Choroid plexus epithelial cell (primary cell): ENCODE data around the gene ADAMTS9.

Source experiments
- DNase-seq: peaks from one replicate; pipeline ENCODE4 v3.0.0-alpha.2; 2010; ENCODE audit warnings: low read depth
- H3K4me3 ChIP-seq: 2 replicates; pipeline ENCODE4 v1.5.1; 2011; ENCODE audit warnings: low read depth, mild to moderate bottlenecking, control low read depth, low read length, moderate library complexity
- CTCF ChIP-seq: conservative IDR thresholded peaks from 2 replicates; pipeline ENCODE4 v1.5.1; 2011; ENCODE audit warnings: low read depth, mild to moderate bottlenecking, control low read depth, inconsistent platforms, low read length, moderate library complexity

The ADAMTS9 gene

GRCh38 chr3:64568895-64569517 is 118.8 kb downstream of the ADAMTS9 start:
- no peak overlapping the region for H3K4me3 ChIP-seq
- no peak for TF ChIP-seq CTCF
- no peak for DNase-seq

- no peak for TF ChIP-seq CTCF
- no peak overlapping the region for H3K4me3 ChIP-seq
- no peak for DNase-seq
These were observed 120.9 kb downstream of the ADAMTS9 start for GRCh38 chr3:64566859-64567258.

- no peak overlapping the region for H3K4me3 ChIP-seq
- peak; percentile 66 for DNase-seq
- no peak for TF ChIP-seq CTCF
These were observed 124.0 kb downstream of the ADAMTS9 start for GRCh38 chr3:64563751-64564150.

GRCh38 chr3:64561868-64562267 is 125.9 kb downstream of the ADAMTS9 start:
- no peak for TF ChIP-seq CTCF
- no peak for DNase-seq
- H3K4me3 ChIP-seq, result no peak overlapping the region

- no peak for DNase-seq
- no peak overlapping the region for H3K4me3 ChIP-seq
- TF ChIP-seq CTCF, result no peak
These were observed 126.4 kb downstream of the ADAMTS9 start for GRCh38 chr3:64561325-64561843.

- DNase-seq, result no peak
- no peak overlapping the region for H3K4me3 ChIP-seq
- no peak for TF ChIP-seq CTCF
These were observed 127.0 kb downstream of the ADAMTS9 start for GRCh38 chr3:64560791-64561190.

- no peak for DNase-seq
- H3K4me3 ChIP-seq, result no peak overlapping the region
- no peak for TF ChIP-seq CTCF
These were observed 128.2 kb downstream of the ADAMTS9 start for GRCh38 chr3:64559588-64559987.
